ENCODE results near the gene SNORC. TPM values are rescaled to one million over a fixed set of nuclear protein-coding genes. Genes with fewer than 3 reads are reported as not detected.

SNORC gene
- polyA plus RNA-seq, 1 donor, result 6.9 TPM

GRCh38 chr2:232908695-232909094 is 38.6 kb downstream of the SNORC start:
- WGBS (ENCODE audit: insufficient coverage, low lambda C conversion rate), result no CpG with 5 or more reads among the region's 6 CpGs
- H3K27me3 ChIP-seq (ENCODE audit: control insufficient read depth, insufficient read depth, low read length), result no peaks in the 10 kb centered on the region
- H3K4me1 ChIP-seq (ENCODE audit: control insufficient read depth, insufficient read depth, low read length), result no peaks in the 10 kb centered on the region

GRCh38 chr2:232910376-232910775 is 40.3 kb downstream of the SNORC start:
- no peaks in the 10 kb centered on the region for H3K27me3 ChIP-seq (ENCODE audit: control insufficient read depth, insufficient read depth, low read length)

More at GRCh38 chr2:232908695-232909094, 38.6 kb downstream of the SNORC start:
- Histone ChIP-seq H3K36me3 (ENCODE audit: control insufficient read depth, insufficient read depth, low read length) (no peaks in the 10 kb centered on the region), H3K4me3 (ENCODE audit: low read length) (no peak overlapping the region), H3K9me3 (ENCODE audit: control insufficient read depth, low read depth, low read length) (peaks cover 7% of the 10 kb centered on the region), H3K27ac (ENCODE audit: low read length) (no peak overlapping the region)
- no peak for DNase-seq

GRCh38 chr2:232911712-232912277 is 41.7 kb downstream of the SNORC start:
- Histone ChIP-seq H3K27me3 (ENCODE audit: control insufficient read depth, insufficient read depth, low read length) (no peaks in the 10 kb centered on the region), H3K27ac (ENCODE audit: low read length) (no peak overlapping the region), H3K36me3 (ENCODE audit: control insufficient read depth, insufficient read depth, low read length) (no peaks in the 10 kb centered on the region), H3K4me3 (ENCODE audit: low read length) (no peak overlapping the region), H3K9me3 (ENCODE audit: control insufficient read depth, low read depth, low read length) (peaks cover 4% of the 10 kb centered on the region), H3K4me1 (ENCODE audit: control insufficient read depth, insufficient read depth, low read length) (no peaks in the 10 kb centered on the region)
- 86% methylated on average over 1 of the region's 1 CpG for WGBS (ENCODE audit: insufficient coverage, low lambda C conversion rate)
- no peak for DNase-seq

More at GRCh38 chr2:232910376-232910775, 40.3 kb downstream of the SNORC start:
- WGBS (ENCODE audit: insufficient coverage, low lambda C conversion rate), result no CpG with 5 or more reads among the region's 6 CpGs
- Histone ChIP-seq H3K4me3 (ENCODE audit: low read length) (no peak overlapping the region), H3K4me1 (ENCODE audit: control insufficient read depth, insufficient read depth, low read length) (no peaks in the 10 kb centered on the region), H3K27ac (ENCODE audit: low read length) (no peak overlapping the region), H3K36me3 (ENCODE audit: control insufficient read depth, insufficient read depth, low read length) (no peaks in the 10 kb centered on the region), H3K9me3 (ENCODE audit: control insufficient read depth, low read depth, low read length) (peaks cover 4% of the 10 kb centered on the region)
- DNase-seq, result no peak

- no peaks in the 10 kb centered on the region for H3K27me3 ChIP-seq (ENCODE audit: control insufficient read depth, insufficient read depth, low read length)
- H3K27ac ChIP-seq (ENCODE audit: low read length), result no peak overlapping the region
- H3K36me3 ChIP-seq (ENCODE audit: control insufficient read depth, insufficient read depth, low read length), result no peaks in the 10 kb centered on the region
- H3K9me3 ChIP-seq (ENCODE audit: control insufficient read depth, low read depth, low read length), result peaks cover 4% of the 10 kb centered on the region
- no CpG with 5 or more reads among the region's 2 CpGs for WGBS (ENCODE audit: insufficient coverage, low lambda C conversion rate)
- no peak for DNase-seq
- no peak overlapping the region for H3K4me3 ChIP-seq (ENCODE audit: low read length)
- no peaks in the 10 kb centered on the region for H3K4me1 ChIP-seq (ENCODE audit: control insufficient read depth, insufficient read depth, low read length)
Measured at GRCh38 chr2:232913903-232914302, 43.8 kb downstream of the SNORC start.

- Histone ChIP-seq H3K27ac (ENCODE audit: low read length) (no peak overlapping the region), H3K9me3 (ENCODE audit: control insufficient read depth, low read depth, low read length) (peaks cover 2% of the 10 kb centered on the region), H3K36me3 (ENCODE audit: control insufficient read depth, insufficient read depth, low read length) (no peaks in the 10 kb centered on the region), H3K4me3 (ENCODE audit: low read length) (no peak overlapping the region), H3K4me1 (ENCODE audit: control insufficient read depth, insufficient read depth, low read length) (no peaks in the 10 kb centered on the region), H3K27me3 (ENCODE audit: control insufficient read depth, insufficient read depth, low read length) (peaks cover 17% of the 10 kb centered on the region)
- DNase-seq, result no peak
- WGBS (ENCODE audit: insufficient coverage, low lambda C conversion rate), result no CpG with 5 or more reads among the region's 6 CpGs
Measured at GRCh38 chr2:232919141-232919540, 49.1 kb downstream of the SNORC start.

GRCh38 chr2:232920055-232920454 is 50.0 kb downstream of the SNORC start:
- Histone ChIP-seq H3K27me3 (ENCODE audit: control insufficient read depth, insufficient read depth, low read length) (peaks cover 21% of the 10 kb centered on the region), H3K4me3 (ENCODE audit: low read length) (no peak overlapping the region), H3K9me3 (ENCODE audit: control insufficient read depth, low read depth, low read length) (peaks cover 2% of the 10 kb centered on the region), H3K36me3 (ENCODE audit: control insufficient read depth, insufficient read depth, low read length) (no peaks in the 10 kb centered on the region), H3K4me1 (ENCODE audit: control insufficient read depth, insufficient read depth, low read length) (peaks cover 1% of the 10 kb centered on the region), H3K27ac (ENCODE audit: low read length) (no peak overlapping the region)
- WGBS (ENCODE audit: insufficient coverage, low lambda C conversion rate), result 80% methylated on average over 1 of the region's 11 CpGs
- DNase-seq, result no peak

GRCh38 chr2:232920760-232921159 is 50.7 kb downstream of the SNORC start:
- peaks cover 28% of the 10 kb centered on the region for H3K27me3 ChIP-seq (ENCODE audit: control insufficient read depth, insufficient read depth, low read length)
- peaks cover 7% of the 10 kb centered on the region for H3K4me1 ChIP-seq (ENCODE audit: control insufficient read depth, insufficient read depth, low read length)
- H3K4me3 ChIP-seq (ENCODE audit: low read length), result no peak overlapping the region
- H3K27ac ChIP-seq (ENCODE audit: low read length), result no peak overlapping the region
- H3K36me3 ChIP-seq (ENCODE audit: control insufficient read depth, insufficient read depth, low read length), result no peaks in the 10 kb centered on the region
- H3K9me3 ChIP-seq (ENCODE audit: control insufficient read depth, low read depth, low read length), result peaks cover 2% of the 10 kb centered on the region
- WGBS (ENCODE audit: insufficient coverage, low lambda C conversion rate), result no CpG with 5 or more reads among the region's 3 CpGs
- DNase-seq, result no peak

- H3K4me1 ChIP-seq (ENCODE audit: control insufficient read depth, insufficient read depth, low read length), result peaks cover 18% of the 10 kb centered on the region
- H3K27me3 ChIP-seq (ENCODE audit: control insufficient read depth, insufficient read depth, low read length), result peaks cover 56% of the 10 kb centered on the region
- DNase-seq, result no peak
- no peak overlapping the region for H3K27ac ChIP-seq (ENCODE audit: low read length)
- no peaks in the 10 kb centered on the region for H3K36me3 ChIP-seq (ENCODE audit: control insufficient read depth, insufficient read depth, low read length)
- no peak overlapping the region for H3K4me3 ChIP-seq (ENCODE audit: low read length)
- H3K9me3 ChIP-seq (ENCODE audit: control insufficient read depth, low read depth, low read length), result peaks cover 11% of the 10 kb centered on the region
Measured at GRCh38 chr2:232924433-232924832, 54.4 kb downstream of the SNORC start.

- peaks cover 8% of the 10 kb centered on the region for H3K9me3 ChIP-seq (ENCODE audit: control insufficient read depth, low read depth, low read length)
- no peak overlapping the region for H3K27ac ChIP-seq (ENCODE audit: low read length)
- peak; percentile 38 to 72 for DNase-seq
- no CpG with 5 or more reads among the region's 11 CpGs for WGBS (ENCODE audit: insufficient coverage, low lambda C conversion rate)
- no peaks in the 10 kb centered on the region for H3K36me3 ChIP-seq (ENCODE audit: control insufficient read depth, insufficient read depth, low read length)
- H3K4me1 ChIP-seq (ENCODE audit: control insufficient read depth, insufficient read depth, low read length), result peaks cover 18% of the 10 kb centered on the region
- no peak overlapping the region for H3K4me3 ChIP-seq (ENCODE audit: low read length)
- peaks cover 57% of the 10 kb centered on the region for H3K27me3 ChIP-seq (ENCODE audit: control insufficient read depth, insufficient read depth, low read length)
Measured at GRCh38 chr2:232925153-232925820, 55.2 kb downstream of the SNORC start.

GRCh38 chr2:232925821-232926156 is 55.7 kb downstream of the SNORC start:
- peaks cover 18% of the 10 kb centered on the region for H3K4me1 ChIP-seq (ENCODE audit: control insufficient read depth, insufficient read depth, low read length)
- H3K36me3 ChIP-seq (ENCODE audit: control insufficient read depth, insufficient read depth, low read length), result no peaks in the 10 kb centered on the region
- H3K4me3 ChIP-seq (ENCODE audit: low read length), result no peak overlapping the region
- no peak for DNase-seq
- WGBS (ENCODE audit: insufficient coverage, low lambda C conversion rate), result no CpG with 5 or more reads among the region's 11 CpGs
- H3K27me3 ChIP-seq (ENCODE audit: control insufficient read depth, insufficient read depth, low read length), result peaks cover 56% of the 10 kb centered on the region
- no peak overlapping the region for H3K27ac ChIP-seq (ENCODE audit: low read length)
- H3K9me3 ChIP-seq (ENCODE audit: control insufficient read depth, low read depth, low read length), result peaks cover 8% of the 10 kb centered on the region

- Histone ChIP-seq H3K27ac (ENCODE audit: low read length) (no peak overlapping the region), H3K4me3 (ENCODE audit: low read length) (no peak overlapping the region), H3K9me3 (ENCODE audit: control insufficient read depth, low read depth, low read length) (peaks cover 8% of the 10 kb centered on the region), H3K36me3 (ENCODE audit: control insufficient read depth, insufficient read depth, low read length) (no peaks in the 10 kb centered on the region), H3K27me3 (ENCODE audit: control insufficient read depth, insufficient read depth, low read length) (peaks cover 56% of the 10 kb centered on the region), H3K4me1 (ENCODE audit: control insufficient read depth, insufficient read depth, low read length) (peaks cover 18% of the 10 kb centered on the region)
- no CpG with 5 or more reads among the region's 13 CpGs for WGBS (ENCODE audit: insufficient coverage, low lambda C conversion rate)
- DNase-seq, result peak in 1 of 2 donors; percentile 9
Measured at GRCh38 chr2:232926431-232926939, 56.4 kb downstream of the SNORC start.
